LHCN-M2 (cell line): Measurements from ENCODE around the gene SYT5. TPM values are rescaled to one million over a fixed set of nuclear protein-coding genes. Genes with fewer than 3 reads are reported as not detected.
"Not testable (repeated sequence)": the region's sequence is repeated elsewhere in the genome, so short reads cannot be mapped to it uniquely, and the experiment has no call there.

Experiments
- DNase-seq: peaks from one replicate; pipeline ENCODE4 v3.0.0-alpha.2; 2012; ENCODE audit warnings: low read depth
- total RNA-seq: library from RNA; depleted of rRNA; stranded (reverse); fragments of >200 nt; gene quantifications from 2 replicates; pipeline ENCODE4 v1.2.3, GENCODE V29; 2014

The SYT5 gene
- total RNA-seq, 1 experiment from 2014 or later: not detected

DNA sequence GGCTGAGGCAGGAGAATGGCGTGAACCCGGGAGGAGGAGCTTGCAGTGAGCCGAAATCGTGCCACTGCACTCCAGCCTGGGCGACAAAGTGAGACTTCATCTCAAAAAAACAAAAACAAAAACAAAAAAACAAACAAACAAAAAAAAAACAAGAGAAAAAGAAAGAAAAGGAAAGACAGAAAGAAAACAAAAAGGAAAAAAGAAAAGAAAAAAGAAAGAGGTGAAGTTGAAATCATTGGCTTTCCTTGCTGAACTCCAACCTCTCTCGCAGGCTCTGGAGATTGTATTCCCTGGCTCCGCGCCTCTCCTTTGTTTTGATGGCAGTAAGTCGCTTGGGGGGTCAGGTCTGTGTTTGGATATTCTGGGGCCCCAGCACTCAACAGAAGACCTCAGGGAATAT lies 7.8 kb downstream of the SYT5 start:
- not testable (repeated sequence) for DNase-seq

DNA sequence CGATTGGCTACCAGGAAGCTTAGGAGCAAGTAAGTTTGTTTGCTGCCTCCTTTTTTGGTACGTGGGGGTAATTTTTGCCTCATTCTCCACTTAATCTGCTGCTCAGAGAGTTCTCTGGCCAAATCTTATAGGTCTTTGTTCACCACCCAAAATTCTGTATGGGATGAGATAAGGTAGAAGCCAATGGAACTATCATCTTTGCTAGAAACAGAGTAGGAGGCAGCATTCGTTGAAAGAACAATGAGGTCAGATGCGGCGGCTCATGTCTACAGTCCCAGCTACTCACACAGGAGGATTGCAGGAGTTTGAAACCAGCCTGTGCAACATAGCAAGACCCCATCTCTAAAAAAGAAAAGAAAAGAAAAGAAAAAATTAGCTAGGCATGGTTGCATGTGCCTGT lies 8.6 kb downstream of the SYT5 start:
- DNase-seq: no peak

DNA sequence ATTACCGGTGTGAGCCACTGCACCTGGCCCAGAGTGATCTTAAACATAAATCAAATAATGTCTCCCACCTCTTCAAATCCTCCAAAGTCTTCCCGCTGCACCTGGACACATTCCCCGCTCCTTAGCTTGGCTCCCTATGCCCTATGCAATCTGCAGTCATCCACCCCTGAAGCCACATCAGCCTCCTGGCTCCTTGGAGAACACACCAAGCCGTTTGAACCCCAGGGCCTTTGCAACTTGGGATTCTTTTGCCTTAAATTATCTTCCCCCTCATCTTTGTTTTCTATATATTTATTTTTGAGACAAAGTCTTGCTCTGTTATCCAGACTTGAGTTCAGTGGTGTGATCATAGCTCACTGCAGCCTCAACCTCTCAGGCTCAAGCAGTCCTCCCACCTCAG lies 11.0 kb downstream of the SYT5 start:
- DNase-seq: no peak

DNA sequence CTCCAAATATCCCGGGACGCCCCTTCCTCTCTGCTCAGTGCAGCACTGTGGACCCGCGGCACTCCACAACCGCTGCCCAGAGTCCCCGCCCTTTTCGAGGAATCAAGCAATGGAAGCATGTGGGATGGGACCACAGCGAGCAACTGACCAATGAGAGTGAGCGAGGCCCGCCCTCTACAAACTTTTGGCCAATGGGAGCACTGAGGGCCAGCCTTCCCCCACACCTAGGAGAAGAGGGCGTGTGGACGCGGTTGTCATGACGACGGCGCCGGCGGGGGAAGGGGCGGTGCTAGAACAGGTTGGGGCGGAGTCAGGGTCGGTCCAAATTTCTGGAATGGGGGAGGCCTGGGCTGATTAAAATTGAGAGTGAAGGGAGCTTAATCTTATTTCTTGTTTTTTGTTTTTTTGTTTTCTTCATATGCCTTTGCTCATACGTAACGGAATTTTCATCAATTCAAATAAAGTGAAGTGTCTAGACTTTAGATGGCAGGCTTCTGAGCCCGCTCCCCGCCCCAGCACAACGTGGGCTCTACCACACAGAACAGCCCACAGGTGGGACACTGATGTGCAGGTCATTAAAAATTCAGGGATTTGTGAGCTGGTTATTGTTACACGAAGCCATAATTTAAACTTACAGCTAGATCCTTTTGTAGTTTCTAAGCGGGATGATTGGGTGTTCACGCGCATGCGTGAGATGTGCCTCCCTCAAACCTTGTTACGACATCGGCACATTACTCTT lies 13.4 kb downstream of the SYT5 start, which contains the start of gene DNAAF3:
TSS of gene DNAAF3 (minus strand) at position 84 of the 739 bp plus-strand sequence. CDS start 200 bp downstream, outside the sequence.
- peak; percentile 97 for DNase-seq

DNA sequence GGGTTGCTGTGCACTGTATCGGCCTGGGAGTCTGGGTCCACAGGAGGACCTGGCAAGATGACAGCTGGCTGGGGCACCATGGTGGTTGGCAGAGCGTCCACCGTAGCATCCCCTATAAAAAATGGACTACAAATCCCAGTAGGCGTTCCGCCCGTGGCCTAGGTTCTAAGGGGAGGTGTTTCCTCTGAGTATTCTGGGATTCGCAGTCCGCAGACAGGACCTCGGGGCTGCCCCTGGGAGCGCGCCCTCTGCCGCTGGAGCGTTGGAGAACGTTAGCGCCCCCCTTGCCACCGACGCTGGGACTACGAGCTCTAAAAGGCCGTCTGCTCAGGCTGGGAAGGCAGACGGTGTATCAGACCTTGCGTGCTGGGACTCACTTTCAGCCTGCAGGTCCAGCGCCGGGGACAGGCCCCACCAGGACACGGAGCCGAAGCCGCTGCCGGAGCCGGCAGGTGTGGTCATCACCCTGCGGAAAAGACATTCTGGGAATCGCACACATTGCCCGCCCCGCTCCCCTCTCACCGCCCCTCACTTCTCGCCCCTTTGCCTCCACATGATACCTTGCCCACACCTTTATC lies 14.0 kb downstream of the SYT5 start:
- DNase-seq: peak; percentile 75

DNA sequence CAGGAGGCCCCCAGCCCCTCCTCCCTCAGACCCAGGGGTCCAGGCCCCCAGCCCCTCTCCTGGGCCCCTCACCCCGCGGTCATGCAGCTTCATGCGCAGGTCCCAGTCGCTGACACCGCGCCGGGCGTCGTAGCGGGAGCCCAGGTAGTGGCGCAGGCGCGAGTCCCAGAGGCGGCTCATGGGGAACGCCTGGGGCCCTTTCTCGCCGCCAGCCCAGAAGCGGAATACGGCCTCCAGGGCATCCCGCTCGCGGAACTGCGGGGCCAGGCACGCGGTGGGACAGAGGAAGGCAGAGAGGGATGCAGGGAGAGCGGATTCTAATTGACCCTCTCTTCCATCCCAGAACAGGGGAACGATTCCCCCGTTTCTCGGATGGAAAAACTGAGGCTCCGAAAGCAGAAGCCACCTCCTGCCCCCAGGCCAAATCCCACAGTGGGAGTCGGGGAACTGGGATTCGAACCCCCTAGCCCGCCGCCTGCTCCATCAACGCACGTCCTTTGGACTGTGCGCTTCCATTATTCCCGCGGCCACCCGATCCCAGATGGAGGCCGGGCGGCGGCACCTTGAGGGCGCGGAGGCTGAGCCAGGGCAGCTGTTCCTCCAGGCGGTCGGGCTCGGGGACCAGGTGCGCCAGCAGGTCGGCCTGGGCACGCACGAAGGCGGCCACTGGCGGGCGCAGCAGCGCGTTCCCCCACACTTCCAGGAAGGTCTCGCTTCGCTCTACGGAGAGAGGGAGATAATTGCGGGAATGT lies 18.3 kb downstream of the SYT5 start:
- no peak for DNase-seq

DNA sequence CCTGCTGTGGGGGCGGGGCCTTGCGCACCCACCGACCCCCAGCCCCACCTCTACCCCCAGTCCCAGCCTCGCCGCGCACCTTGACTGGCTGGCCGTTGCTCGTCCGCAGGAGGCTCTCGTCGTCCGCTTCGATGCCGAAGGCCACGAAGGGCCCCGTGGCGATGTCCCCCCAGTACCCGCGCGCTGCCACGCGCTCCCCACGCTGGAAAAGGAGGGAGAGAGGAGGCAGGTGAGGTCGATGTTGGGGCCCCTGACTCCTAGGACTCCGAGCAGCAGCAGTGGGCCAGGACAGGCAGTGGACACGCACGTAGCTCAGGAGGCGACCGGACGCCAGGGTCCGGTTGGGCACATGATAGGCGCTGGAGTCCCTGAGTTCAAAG lies 19.1 kb downstream of the SYT5 start:
- DNase-seq: no peak

DNA sequence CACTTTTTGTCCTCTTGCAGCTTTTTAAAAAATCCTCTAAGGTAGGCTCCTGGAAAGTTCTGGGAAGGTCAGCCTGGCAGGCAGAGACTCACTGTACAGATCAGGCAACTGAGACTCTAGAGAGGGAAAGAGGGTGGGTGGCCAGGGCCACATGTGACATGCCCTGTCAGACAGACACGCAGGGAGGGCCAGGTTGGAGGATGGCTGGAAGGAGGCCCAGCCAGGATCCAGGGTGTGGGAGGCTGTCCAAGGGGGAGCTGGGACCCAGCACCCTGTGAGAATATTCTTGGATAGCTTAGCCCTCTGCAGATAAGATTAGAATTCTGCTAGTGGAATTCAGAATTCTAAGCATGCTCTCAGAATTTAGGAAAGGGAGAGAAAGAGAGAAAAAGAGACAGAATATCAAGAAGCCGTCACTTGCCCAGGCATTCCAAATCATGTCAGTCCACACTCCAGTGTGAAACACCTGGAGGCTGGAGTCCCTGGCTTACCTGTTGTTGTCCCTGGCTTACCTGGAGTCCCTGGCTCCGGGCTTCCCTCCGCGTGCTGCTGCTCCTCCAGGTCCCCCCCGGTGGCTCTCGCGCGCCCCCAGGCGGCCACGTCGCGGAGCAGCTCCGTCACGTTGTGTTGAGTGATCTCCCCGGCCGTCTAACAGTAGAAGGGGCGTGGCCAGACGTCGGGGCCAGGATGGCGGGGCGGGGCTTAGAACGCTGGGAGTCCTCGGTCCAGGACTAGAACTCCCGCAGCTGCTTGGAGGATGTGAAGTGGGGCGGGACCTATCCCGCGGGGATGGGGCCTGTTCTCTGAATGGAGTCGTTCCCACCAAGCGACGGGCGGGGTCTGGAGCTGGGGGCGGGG lies 19.7 kb downstream of the SYT5 start:
- peak; percentile 82 for DNase-seq

DNA sequence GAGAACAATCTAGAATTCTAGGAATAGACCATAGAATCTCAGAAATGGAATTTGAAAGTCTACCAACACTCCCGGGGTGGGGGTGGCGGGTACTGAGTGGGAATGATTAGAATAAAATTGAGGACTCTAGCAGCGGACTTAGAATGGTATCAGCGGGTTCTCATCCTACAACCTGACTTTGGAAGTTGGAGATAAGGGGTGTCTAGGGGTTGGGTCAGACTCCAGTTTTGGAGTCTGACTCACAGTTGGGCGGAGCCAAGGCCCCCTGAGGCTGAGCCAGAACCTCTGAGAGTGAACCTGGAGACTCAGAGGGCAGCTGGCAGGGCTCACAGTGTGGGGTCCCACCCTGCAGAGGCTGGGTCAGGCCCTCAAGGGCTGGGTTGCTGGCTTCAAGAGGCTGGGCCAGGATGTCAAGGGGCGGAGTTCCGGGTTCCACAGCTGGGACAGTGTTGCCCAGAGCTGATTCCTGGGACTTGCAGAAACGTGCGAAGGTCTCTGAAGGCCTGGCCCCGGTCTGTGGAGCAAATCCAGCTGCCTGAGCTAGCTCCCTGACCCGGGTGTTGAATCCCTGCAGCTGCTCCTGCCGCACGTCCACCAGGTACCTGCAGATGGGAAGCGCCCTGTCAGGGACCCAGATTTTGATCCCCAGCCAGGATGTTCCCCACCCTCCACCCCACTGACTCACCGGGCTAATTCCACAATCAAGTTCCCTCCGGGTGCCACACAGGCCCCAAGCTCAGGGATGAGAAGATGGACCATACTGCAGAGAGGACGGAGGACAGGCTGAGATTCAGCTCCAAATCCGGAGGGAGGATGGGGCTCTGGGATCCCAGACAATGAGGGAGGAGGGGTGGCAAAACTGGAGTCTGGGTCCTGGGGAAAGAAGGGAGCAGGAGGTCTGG lies 21.0 kb downstream of the SYT5 start:
- DNase-seq: peak; percentile 81

DNA sequence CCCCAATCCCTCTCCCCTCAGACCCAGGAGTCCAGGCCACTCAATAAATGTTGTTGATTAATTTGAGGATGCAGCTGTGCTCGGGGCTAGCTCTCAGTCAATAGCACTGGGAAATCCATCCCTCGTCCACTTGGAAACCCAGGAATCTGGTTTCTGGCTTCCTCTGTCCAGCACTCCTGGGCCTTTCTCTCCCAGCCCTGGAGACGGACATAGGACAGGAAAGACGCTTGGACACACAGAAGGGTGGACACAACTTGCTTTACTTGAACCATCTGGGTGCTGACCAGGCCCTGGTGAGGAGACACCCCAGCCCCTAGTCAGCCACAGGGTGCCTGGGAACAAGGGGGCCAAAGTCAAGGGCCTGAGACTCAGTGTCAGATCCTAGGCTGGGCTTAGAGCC lies 21.7 kb downstream of the SYT5 start:
- DNase-seq: no peak

DNA sequence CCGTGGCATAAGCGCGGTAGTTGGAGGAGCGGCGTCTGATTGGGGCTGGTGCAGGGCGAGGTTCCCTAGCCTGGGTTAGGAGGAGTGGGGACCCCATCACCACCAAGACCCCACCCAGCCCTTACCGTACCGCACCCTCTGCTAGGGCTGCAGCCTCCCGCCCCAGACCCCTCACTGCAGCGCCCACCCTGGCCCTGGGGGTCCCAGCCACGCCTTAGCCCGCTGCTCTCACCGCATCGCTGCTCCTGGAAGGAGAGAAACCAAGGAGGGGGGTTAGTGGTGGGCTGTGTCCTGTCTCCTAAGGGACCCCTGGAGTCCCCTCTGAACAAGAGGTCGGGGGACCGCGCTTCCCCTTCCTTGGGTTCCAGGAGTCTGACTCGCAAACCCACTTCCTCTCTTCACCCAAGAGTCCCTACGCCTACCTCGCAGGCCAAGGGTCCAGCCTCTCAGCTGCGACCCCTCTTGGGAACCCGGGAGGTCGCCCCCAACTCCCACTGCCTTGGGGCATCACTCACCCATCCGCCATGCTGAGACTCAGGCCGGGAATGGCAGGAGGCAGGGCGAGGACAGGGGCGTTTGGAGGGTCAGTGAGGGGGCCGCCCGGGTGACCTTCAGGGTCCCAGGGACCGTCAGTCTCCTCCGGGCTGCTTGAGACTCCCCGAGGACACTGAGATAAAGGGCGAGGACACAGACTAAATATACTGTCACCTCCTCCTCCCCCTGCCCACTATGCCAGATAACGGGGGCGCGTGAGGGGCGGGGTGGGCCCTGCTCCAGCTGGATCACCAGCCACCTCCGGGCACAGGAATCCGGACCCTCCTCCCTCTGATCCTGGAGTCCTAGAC lies 22.8 kb downstream of the SYT5 start, which contains the start of gene TNNI3:
TSS of gene TNNI3 (minus strand) at position 669 of the 845 bp plus-strand sequence. CDS start at position 526, 143 bp downstream.
- DNase-seq: no peak

DNA sequence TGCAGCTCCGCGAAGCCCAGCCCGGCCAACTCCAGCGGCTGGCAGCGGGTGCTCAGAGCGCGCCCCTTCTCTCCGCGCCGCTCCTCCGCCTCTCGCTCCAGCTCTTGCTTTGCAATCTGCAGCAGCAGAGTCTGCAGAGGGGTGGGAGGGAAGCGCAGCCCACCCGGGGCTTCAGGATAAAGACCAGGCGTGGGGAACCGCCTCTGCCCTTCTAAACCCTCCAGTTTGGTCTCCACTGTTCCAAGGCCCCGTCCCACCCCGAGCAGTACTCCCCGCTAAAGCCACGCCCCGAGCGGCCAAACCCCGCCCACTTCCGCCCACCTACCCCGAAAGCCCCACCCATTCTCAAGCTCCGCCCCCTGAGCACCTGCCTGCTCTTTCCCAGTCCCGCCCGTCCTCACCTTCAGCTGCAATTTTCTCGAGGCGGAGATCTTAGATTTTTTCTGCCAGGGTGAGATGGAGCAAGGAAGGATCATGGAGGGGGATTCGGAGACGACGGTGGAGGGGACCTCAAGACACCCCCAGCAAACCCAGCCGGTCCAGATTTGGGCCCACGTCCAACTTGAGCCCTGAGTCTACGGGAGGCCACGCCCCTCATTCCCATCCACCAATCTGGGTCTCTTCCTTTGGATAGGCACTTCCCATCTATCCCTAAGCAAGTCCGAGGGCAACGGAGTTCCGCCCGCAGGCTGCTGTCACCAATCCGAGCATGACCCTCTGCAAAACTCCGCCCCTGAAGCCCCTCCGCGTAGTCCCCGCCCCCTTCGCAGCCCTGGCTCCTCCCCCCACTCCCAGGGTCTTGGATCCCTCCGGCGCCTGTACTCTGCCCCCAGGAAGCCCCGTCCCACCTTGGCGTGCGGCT lies 23.7 kb downstream of the SYT5 start:
- DNase-seq: peak; percentile 29

DNA sequence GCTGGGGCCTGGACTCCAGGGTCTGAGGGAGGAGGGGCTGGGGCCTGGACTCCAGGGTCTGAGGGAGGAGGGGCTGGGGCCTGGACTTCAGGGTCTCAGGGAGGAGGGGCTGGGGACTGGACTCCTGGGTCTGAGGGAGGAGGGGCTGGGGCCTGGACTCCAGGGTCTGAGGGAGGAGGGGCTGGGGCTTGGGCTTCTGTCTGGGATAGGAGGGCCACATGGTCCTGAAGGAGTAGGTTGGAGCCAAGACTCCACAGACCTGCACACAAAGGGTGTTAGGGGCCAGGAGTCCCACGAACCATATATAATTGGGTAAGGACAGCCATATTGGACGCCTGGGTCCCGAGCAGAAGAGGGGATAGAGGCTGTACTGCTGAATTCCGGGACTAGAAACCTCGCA lies 24.3 kb downstream of the SYT5 start:
- not testable (repeated sequence) for DNase-seq

DNA sequence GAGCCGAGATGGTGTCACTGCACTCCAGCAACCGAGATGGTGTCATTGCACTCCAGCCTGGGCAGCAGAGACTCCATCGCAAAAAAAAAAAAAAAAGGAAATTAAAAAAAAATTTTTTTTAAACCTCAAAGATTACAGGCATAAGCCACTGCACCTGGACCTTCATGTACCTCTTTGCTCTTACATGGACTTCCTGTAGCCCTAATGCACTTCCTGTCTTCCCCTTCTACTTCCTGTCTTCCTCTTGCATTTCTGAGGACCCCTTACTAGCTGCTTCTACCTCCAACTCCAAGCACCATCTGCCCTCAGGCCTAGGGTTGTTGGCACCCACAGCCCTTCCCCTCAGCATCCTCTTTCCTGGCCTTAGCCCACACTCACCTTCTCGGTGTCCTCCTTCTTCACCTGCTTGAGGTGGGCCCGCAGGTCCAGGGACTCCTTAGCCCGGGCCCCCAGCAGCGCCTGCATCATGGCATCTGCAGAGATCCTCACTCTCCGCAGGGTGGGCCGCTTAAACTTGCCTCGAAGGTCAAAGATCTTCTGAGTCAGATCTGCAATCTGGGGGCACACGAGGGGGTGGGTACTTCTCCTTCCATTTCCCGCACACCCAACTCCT lies 26.3 kb downstream of the SYT5 start:
- DNase-seq: no peak

DNA sequence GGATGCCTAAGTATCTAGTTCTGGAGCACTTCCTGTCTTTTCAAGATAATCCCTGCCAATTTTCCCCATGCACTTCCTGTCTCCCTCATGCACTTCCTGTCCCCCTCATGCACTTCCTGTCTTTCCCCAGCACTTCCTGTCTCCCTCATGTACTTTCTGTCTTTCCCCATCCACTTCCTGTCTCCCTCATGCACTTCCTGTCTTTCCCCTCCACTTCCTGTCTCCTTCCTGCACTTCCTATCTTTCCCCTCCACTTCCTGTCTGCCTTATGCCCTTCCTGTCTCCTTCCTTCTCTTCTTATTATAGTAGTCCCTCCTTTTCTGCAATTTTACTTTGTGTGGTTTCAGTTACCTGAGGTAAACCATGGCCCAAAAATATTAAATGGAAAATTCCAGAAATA lies 28.1 kb downstream of the SYT5 start:
- peak; percentile 59 for DNase-seq

DNA sequence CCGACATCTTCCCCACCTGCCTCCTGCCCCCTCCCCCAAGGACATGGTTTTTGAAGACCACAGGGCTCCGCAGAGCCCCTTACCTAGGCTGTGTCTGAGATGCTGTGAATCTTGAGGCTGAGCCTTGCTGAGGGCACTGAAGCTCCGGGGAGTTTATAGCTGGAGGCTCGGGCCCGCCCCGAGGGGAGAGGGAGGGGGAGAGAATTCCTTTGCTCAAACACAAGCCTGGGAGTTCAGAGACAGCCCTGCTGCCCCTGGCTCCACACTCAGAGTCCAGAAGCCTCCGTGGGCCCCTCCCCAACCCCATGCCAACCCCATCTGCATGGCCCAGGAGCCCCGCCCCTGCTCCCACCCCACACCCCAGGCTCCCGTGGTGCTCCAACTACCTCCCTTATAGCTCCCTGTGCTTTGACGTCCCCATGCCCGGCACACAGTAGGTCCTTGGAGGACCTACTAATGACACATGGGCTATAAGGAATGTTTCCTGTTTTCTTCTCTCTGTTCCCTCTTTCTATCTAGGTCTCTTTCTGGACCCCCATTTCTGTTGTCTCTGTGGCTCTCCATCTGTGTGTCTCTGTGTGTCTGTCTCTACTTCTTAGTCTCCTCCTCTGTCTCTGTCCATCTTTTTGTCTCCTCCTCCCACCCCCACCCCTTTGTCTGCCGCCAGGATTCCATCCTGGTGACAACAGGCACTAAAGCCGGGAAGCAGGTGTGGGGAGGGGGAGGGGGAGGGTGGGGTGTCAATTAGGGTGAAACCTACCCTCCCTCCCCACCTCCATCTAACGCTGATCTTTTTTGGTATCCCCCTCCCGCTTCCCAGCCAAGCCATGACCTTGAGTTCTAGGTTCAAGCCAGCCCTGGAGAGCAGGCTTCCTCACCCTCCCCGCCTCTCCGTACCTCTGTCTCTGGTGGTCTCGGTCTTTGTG lies 30.7 kb downstream of the SYT5 start, which contains the start of gene TNNT1:
TSS of gene TNNT1 (minus strand) at position 129 of the 926 bp plus-strand sequence. CDS start 2,049 bp downstream, outside the sequence.
- peak; percentile 54 for DNase-seq
